UCSD-AML1 (cell line): ENCODE measurements around the gene USP20.

Experiments
- DNase-seq: peaks from one replicate; lab custom pipeline; 2025; ENCODE audit not compliant: unreplicated experiment; lab: John Stamatoyannopoulos, UW

Gene USP20

GRCh38 chr9:129853614-129854013, 18.4 kb downstream of the USP20 start:
- no peak for DNase-seq

- DNase-seq: no peak
These were observed 19.4 kb downstream of the USP20 start for GRCh38 chr9:129854588-129855110.

- DNase-seq: no peak
These were observed 21.9 kb downstream of the USP20 start for GRCh38 chr9:129857207-129857606.

GRCh38 chr9:129858167-129858962, 23.1 kb downstream of the USP20 start:
- DNase-seq: no peak

GRCh38 chr9:129860653-129861446, 25.6 kb downstream of the USP20 start:
- no peak for DNase-seq

- no peak for DNase-seq
These were observed 26.2 kb downstream of the USP20 start for GRCh38 chr9:129861447-129861827.

GRCh38 chr9:129863059-129863690, 27.9 kb downstream of the USP20 start:
- DNase-seq: peak; percentile 95

GRCh38 chr9:129864991-129865647, 29.9 kb downstream of the USP20 start:
- DNase-seq: no peak

- no peak for DNase-seq
These were observed 30.5 kb downstream of the USP20 start for GRCh38 chr9:129865668-129866320.

GRCh38 chr9:129866394-129867135, 31.3 kb downstream of the USP20 start:
- no peak for DNase-seq

GRCh38 chr9:129867136-129868022, 32.1 kb downstream of the USP20 start:
- no peak for DNase-seq

GRCh38 chr9:129868023-129868871, 33.0 kb downstream of the USP20 start:
- no peak for DNase-seq

- DNase-seq: no peak
These were observed 33.7 kb downstream of the USP20 start for GRCh38 chr9:129868872-129869486.

- DNase-seq: no peak
These were observed 34.6 kb downstream of the USP20 start for GRCh38 chr9:129869585-129870501.

GRCh38 chr9:129871046-129871445, 35.8 kb downstream of the USP20 start:
- DNase-seq: no peak

- no peak for DNase-seq
These were observed 38.4 kb downstream of the USP20 start for GRCh38 chr9:129873563-129874190.
